ENCODE data around the gene CHRM5. TPM values are rescaled to one million over a fixed set of nuclear protein-coding genes. Genes with fewer than 3 reads are reported as not detected.

The CHRM5 gene
- total RNA-seq, 1 donor from 2014 or later: not detected

DNA sequence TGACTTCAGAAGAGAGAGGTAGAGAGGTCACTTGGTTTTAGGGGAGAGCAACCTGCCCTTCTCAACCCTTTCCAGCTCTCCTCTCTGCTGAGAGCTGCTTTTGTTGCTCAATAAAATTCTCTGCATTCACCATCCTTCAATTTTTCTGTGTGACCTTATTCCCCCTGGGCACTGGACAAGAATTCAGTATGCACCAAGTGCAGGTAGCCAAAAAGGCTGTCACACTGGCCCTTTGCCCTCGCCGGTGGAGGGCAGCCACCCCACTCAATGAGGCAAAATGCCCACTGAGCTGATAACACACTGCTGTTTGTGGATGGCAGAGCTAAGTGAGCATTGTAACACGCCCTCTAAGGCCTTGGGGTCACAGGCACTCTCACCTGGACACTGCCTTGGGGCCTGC lies 146.4 kb downstream of the CHRM5 start:
- H3K27me3 Mint-ChIP-seq: no peaks in the 10 kb centered on the region
- H3K27ac Mint-ChIP-seq: no peak overlapping the region
- no peak for DNase-seq (ENCODE audit: low spot score, unreplicated experiment)
- no peaks in the 10 kb centered on the region for H3K36me3 Mint-ChIP-seq (ENCODE audit: insufficient read depth)
- H3K9me3 Mint-ChIP-seq (ENCODE audit: low read depth): no peaks in the 10 kb centered on the region
- no peak overlapping the region for H3K4me3 Mint-ChIP-seq (ENCODE audit: low read depth)
- H3K4me1 Mint-ChIP-seq (ENCODE audit: low read depth): no peaks in the 10 kb centered on the region
- TF ChIP-seq, protein P1, sequence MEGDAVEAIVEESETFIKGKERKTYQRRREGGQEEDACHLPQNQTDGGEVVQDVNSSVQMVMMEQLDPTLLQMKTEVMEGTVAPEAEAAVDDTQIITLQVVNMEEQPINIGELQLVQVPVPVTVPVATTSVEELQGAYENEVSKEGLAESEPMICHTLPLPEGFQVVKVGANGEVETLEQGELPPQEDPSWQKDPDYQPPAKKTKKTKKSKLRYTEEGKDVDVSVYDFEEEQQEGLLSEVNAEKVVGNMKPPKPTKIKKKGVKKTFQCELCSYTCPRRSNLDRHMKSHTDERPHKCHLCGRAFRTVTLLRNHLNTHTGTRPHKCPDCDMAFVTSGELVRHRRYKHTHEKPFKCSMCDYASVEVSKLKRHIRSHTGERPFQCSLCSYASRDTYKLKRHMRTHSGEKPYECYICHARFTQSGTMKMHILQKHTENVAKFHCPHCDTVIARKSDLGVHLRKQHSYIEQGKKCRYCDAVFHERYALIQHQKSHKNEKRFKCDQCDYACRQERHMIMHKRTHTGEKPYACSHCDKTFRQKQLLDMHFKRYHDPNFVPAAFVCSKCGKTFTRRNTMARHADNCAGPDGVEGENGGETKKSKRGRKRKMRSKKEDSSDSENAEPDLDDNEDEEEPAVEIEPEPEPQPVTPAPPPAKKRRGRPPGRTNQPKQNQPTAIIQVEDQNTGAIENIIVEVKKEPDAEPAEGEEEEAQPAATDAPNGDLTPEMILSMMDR (IDR thresholded peaks at IDR 0.05; ENCODE audit: unreplicated experiment): no peak

DNA sequence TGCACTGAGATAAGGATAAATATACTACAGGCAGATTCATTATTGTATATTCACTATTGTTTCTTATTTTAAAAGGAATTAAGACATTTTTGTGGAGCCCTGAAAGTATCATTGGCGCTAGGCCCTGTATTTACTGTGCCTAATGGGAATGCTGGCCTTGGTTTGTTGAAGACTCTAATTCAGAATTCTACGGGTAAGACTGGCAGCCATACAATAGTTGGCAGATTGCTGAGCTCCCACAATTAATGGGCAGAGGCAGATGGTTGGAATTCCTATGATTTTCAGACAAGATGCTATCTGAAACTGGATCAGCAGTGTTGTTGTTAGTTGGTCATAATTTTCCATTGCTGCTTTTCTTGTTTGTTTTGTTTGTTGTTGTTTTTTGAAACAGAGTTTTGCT lies 148.3 kb downstream of the CHRM5 start:
- TF ChIP-seq, protein P1 (IDR thresholded peaks at IDR 0.05; ENCODE audit: unreplicated experiment): no peak
- peaks cover 3% of the 10 kb centered on the region for H3K9me3 Mint-ChIP-seq (ENCODE audit: low read depth)
- no peak overlapping the region for H3K27ac Mint-ChIP-seq
- no peak overlapping the region for H3K4me3 Mint-ChIP-seq (ENCODE audit: low read depth)
- H3K4me1 Mint-ChIP-seq (ENCODE audit: low read depth): no peaks in the 10 kb centered on the region
- H3K36me3 Mint-ChIP-seq (ENCODE audit: insufficient read depth): no peaks in the 10 kb centered on the region
- no peaks in the 10 kb centered on the region for H3K27me3 Mint-ChIP-seq
- no peak for DNase-seq (ENCODE audit: low spot score, unreplicated experiment)

Other genes with a start within 250 kb of the CHRM5 start
- gene AVEN, start 70.7 kb downstream of the CHRM5 start, total RNA-seq: 14.4 and 15.5 TPM in 2 replicates
- 31.7 and 32.3 TPM in 2 replicates for gene EMC7, start 133.4 kb downstream of the CHRM5 start, total RNA-seq
- 1.7 and 1.8 TPM in 2 replicates for gene PGBD4, start 133.6 kb downstream of the CHRM5 start, total RNA-seq
- 63.0 and 71.4 TPM in 2 replicates for gene KATNBL1, start 241.6 kb downstream of the CHRM5 start, total RNA-seq

Data from progenitor cell of endocrine pancreas (in vitro differentiated cells).